Naive thymus-derived CD8-positive, alpha-beta T cell (primary cell): ENCODE measurements around the gene PDPR. TPM values are rescaled to one million over a fixed set of nuclear protein-coding genes. Genes with fewer than 3 reads are reported as not detected.
"Not testable (repeated sequence)": the region's sequence is repeated elsewhere in the genome, so short reads cannot be mapped to it uniquely, and the experiment has no call there.

Experiments
- ATAC-seq, 2 donors: fragments of 150-1000 bp; cut with Tn5 transposase in 1 of 2; sonication (Bioruptor Pico), chemical (Tn5 transposase) in 1 of 2; 1 replicate in 1 of 2; 2 replicates in 1 of 2; pipeline ENCODE4 v1.10.0; 2021; ENCODE audit warnings: mild to moderate bottlenecking in 2 of 2, moderate library complexity in 2 of 2
- POLR2A ChIA-PET: fragments of 350-600 bp; sonication (Branson Sonifier 250); formaldehyde crosslinking; loops from one replicate; lab custom pipeline; 2021; ENCODE audit warnings: antibody characterized with exemption; lab: Charles Lee
- DNase-seq, 10 donors: peaks; one replicate each; pipeline versions ENCODE4 v3.0.0 to v3.0.0-alpha.2; 2020 to 2022
- H3K27ac Mint-ChIP-seq, 10 donors: one replicate each; pipeline ENCODE4 v1.8.0; 2020 to 2022; ENCODE audit warnings: mild to moderate bottlenecking in 10 of 10, mixed read lengths in 10 of 10, moderate library complexity in 4 of 10, inconsistent platforms in 1 of 10
- H3K27me3 Mint-ChIP-seq, 5 donors: one replicate each; pipeline ENCODE4 v1.8.0; 2021 to 2022; ENCODE audit warnings: mixed read lengths in 5 of 5
- H3K36me3 Mint-ChIP-seq, 3 donors: one replicate each; pipeline ENCODE4 v1.8.0; 2020 to 2022; ENCODE audit warnings: mixed read lengths in 3 of 3, mild to moderate bottlenecking in 2 of 3, inconsistent platforms in 1 of 3
- H3K4me1 Mint-ChIP-seq, 4 donors: one replicate each; pipeline ENCODE4 v1.8.0; 2021 to 2022; ENCODE audit warnings: mixed read lengths in 4 of 4
- H3K4me3 Mint-ChIP-seq, 10 donors: one replicate each; pipeline ENCODE4 v1.8.0; 2020 to 2022; ENCODE audit warnings: mild to moderate bottlenecking in 10 of 10, mixed read lengths in 10 of 10, moderate library complexity in 6 of 10, inconsistent platforms in 1 of 10
- H3K9me3 Mint-ChIP-seq, 9 donors: one replicate each; pipeline ENCODE4 v1.8.0; 2020 to 2022; ENCODE audit warnings: mixed read lengths in 9 of 9, mild to moderate bottlenecking in 3 of 9, inconsistent platforms in 1 of 9, moderate library complexity in 1 of 9
- polyA plus RNA-seq, 3 donors: library from polyadenylated mRNA; unstranded; fragments of 300-500 nt; fragmentation: Illumina TruSeq; gene quantifications; one replicate each; pipeline ENCODE4 v1.2.3, GENCODE V29; 2021
- total RNA-seq, 8 experiments: library from RNA in 2 of 8; stranded (reverse) in 2 of 8; gene quantifications; one replicate each; pipeline ENCODE4 v1.2.3 and lab custom pipeline; 2021 to 2026

PDPR gene
- total and polyA plus RNA-seq, 5 experiments from 2014 or later, result 5.5 to 31.6 (median 11.5) TPM

GRCh38 chr16:70094096-70094495 lies 20.0 kb upstream of the PDPR start:
- H3K27ac Mint-ChIP-seq, H3K36me3 Mint-ChIP-seq, H3K4me3 Mint-ChIP-seq, ATAC-seq, H3K9me3 Mint-ChIP-seq, POLR2A ChIA-PET, H3K4me1 Mint-ChIP-seq, H3K27me3 Mint-ChIP-seq, DNase-seq: not testable (repeated sequence)

GRCh38 chr16:70109583-70110279 lies 4.4 kb upstream of the PDPR start:
- ATAC-seq, result not testable (repeated sequence)
- peak overlapping the region in 2 of 10 donors; percentile 47 to 56 for H3K27ac Mint-ChIP-seq

GRCh38 chr16:70112162-70112561 lies 2.0 kb upstream of the PDPR start:
- H3K36me3 Mint-ChIP-seq, POLR2A ChIA-PET, ATAC-seq, H3K27ac Mint-ChIP-seq, DNase-seq, H3K9me3 Mint-ChIP-seq, H3K27me3 Mint-ChIP-seq: not testable (repeated sequence)
- peak overlapping the region in 1 of 10 donors; percentile 15 for H3K4me3 Mint-ChIP-seq
- H3K4me1 Mint-ChIP-seq, result peaks cover 3 to 13% (median 11%) of the 10 kb centered on the region in 4 donors

More at GRCh38 chr16:70109583-70110279, 4.4 kb upstream of the PDPR start:
- H3K27me3 Mint-ChIP-seq, POLR2A ChIA-PET, H3K4me1 Mint-ChIP-seq, H3K9me3 Mint-ChIP-seq, DNase-seq, H3K36me3 Mint-ChIP-seq, H3K4me3 Mint-ChIP-seq: not testable (repeated sequence)

GRCh38 chr16:70113599-70113981 lies 542 bp upstream of the PDPR start:
- Mint-ChIP-seq H3K27ac (peak overlapping the region; percentile 68 to 96 (median 92)), H3K4me3 (peak overlapping the region; percentile 71 to 92 (median 88)), H3K4me1 (peaks cover 14 to 27% (median 25%) of the 10 kb centered on the region in 4 donors), H3K36me3 (peaks cover 0 to 12% (median 0%) of the 10 kb centered on the region in 3 donors)
- DNase-seq, H3K9me3 Mint-ChIP-seq, POLR2A ChIA-PET, H3K27me3 Mint-ChIP-seq: not testable (repeated sequence)
- ATAC-seq, result peak; percentile 17 to 20

GRCh38 chr16:70118354-70118753 lies 4.2 kb downstream of the PDPR start:
- Mint-ChIP-seq H3K4me1 (peaks cover 15 to 38% (median 27%) of the 10 kb centered on the region in 4 donors), H3K27ac (peak overlapping the region; percentile 37 to 93 (median 78)), H3K36me3 (peaks cover 0 to 47% (median 9%) of the 10 kb centered on the region in 3 donors)
- H3K4me3 Mint-ChIP-seq, ATAC-seq, H3K9me3 Mint-ChIP-seq, H3K27me3 Mint-ChIP-seq, DNase-seq, POLR2A ChIA-PET: not testable (repeated sequence)

GRCh38 chr16:70118776-70119175 lies 4.6 kb downstream of the PDPR start:
- ATAC-seq, H3K4me3 Mint-ChIP-seq, H3K9me3 Mint-ChIP-seq, POLR2A ChIA-PET, H3K27me3 Mint-ChIP-seq, DNase-seq: not testable (repeated sequence)
- Mint-ChIP-seq H3K27ac (peak overlapping the region in 9 of 10 donors; percentile 39 to 93 (median 79)), H3K36me3 (peaks cover 0 to 51% (median 13%) of the 10 kb centered on the region in 3 donors), H3K4me1 (peaks cover 15 to 38% (median 27%) of the 10 kb centered on the region in 4 donors)

- H3K27ac Mint-ChIP-seq, result peak overlapping the region in 2 of 10 donors; percentile 24 to 71
- H3K9me3 Mint-ChIP-seq, POLR2A ChIA-PET, H3K27me3 Mint-ChIP-seq, DNase-seq, H3K4me3 Mint-ChIP-seq, ATAC-seq: not testable (repeated sequence)
- peaks cover 16 to 32% (median 21%) of the 10 kb centered on the region in 4 donors for H3K4me1 Mint-ChIP-seq
- H3K36me3 Mint-ChIP-seq, result peaks cover 0 to 64% (median 13%) of the 10 kb centered on the region in 3 donors
Measured at GRCh38 chr16:70120398-70120797, 6.3 kb downstream of the PDPR start.

- POLR2A ChIA-PET, H3K4me1 Mint-ChIP-seq, H3K4me3 Mint-ChIP-seq, H3K9me3 Mint-ChIP-seq, H3K27me3 Mint-ChIP-seq, DNase-seq, ATAC-seq: not testable (repeated sequence)
- Mint-ChIP-seq H3K36me3 (peaks cover 0 to 86% (median 16%) of the 10 kb centered on the region in 3 donors), H3K27ac (peak overlapping the region in 1 of 10 donors; percentile 21)
Measured at GRCh38 chr16:70123822-70124221, 9.7 kb downstream of the PDPR start.

GRCh38 chr16:70126226-70126625 lies 12.1 kb downstream of the PDPR start:
- POLR2A ChIA-PET, H3K27me3 Mint-ChIP-seq, H3K9me3 Mint-ChIP-seq, H3K27ac Mint-ChIP-seq, H3K4me1 Mint-ChIP-seq, DNase-seq, H3K4me3 Mint-ChIP-seq, ATAC-seq: not testable (repeated sequence)
- peaks cover 0 to 96% (median 16%) of the 10 kb centered on the region in 3 donors for H3K36me3 Mint-ChIP-seq

- H3K4me3 Mint-ChIP-seq, ATAC-seq, DNase-seq, H3K9me3 Mint-ChIP-seq, H3K4me1 Mint-ChIP-seq, H3K27ac Mint-ChIP-seq, POLR2A ChIA-PET, H3K27me3 Mint-ChIP-seq: not testable (repeated sequence)
- peaks cover 0 to 95% (median 14%) of the 10 kb centered on the region in 3 donors for H3K36me3 Mint-ChIP-seq
Measured at GRCh38 chr16:70127706-70128105, 13.6 kb downstream of the PDPR start.

GRCh38 chr16:70128844-70129243 lies 14.7 kb downstream of the PDPR start:
- H3K4me1 Mint-ChIP-seq, H3K27ac Mint-ChIP-seq, H3K4me3 Mint-ChIP-seq, ATAC-seq, DNase-seq, POLR2A ChIA-PET, H3K9me3 Mint-ChIP-seq, H3K27me3 Mint-ChIP-seq: not testable (repeated sequence)
- H3K36me3 Mint-ChIP-seq, result peaks cover 0 to 95% (median 8%) of the 10 kb centered on the region in 3 donors

- H3K27me3 Mint-ChIP-seq, H3K4me3 Mint-ChIP-seq, POLR2A ChIA-PET, H3K4me1 Mint-ChIP-seq, DNase-seq, H3K9me3 Mint-ChIP-seq, ATAC-seq: not testable (repeated sequence)
- peak overlapping the region in 2 of 10 donors; percentile 27 to 76 for H3K27ac Mint-ChIP-seq
- H3K36me3 Mint-ChIP-seq, result peaks cover 0 to 96% (median 19%) of the 10 kb centered on the region in 3 donors
Measured at GRCh38 chr16:70135796-70136195, 21.7 kb downstream of the PDPR start.

GRCh38 chr16:70136595-70136994 lies 22.5 kb downstream of the PDPR start:
- H3K9me3 Mint-ChIP-seq, H3K27me3 Mint-ChIP-seq, POLR2A ChIA-PET, ATAC-seq, H3K4me3 Mint-ChIP-seq, H3K4me1 Mint-ChIP-seq, H3K27ac Mint-ChIP-seq, DNase-seq: not testable (repeated sequence)
- peaks cover 0 to 96% (median 15%) of the 10 kb centered on the region in 3 donors for H3K36me3 Mint-ChIP-seq
